H1 (cell line): Measurements from ENCODE around the gene AVPR2. TPM values are rescaled to one million over a fixed set of nuclear protein-coding genes. Genes with fewer than 3 reads are reported as not detected.

Source experiments
- CTCF ChIA-PET: fragments of 300-600 bp; sonication (Branson Sonifier 250); formaldehyde crosslinking; loops from one replicate; lab custom pipeline; 2021; ENCODE audit not compliant: partially characterized antibody; lab: Charles Lee
- POLR2A ChIA-PET: fragments of 300-600 bp; sonication (Branson Sonifier 250); formaldehyde crosslinking; loops from one replicate; lab custom pipeline; 2021; ENCODE audit warnings: inconsistent platforms; ENCODE audit not compliant: partially characterized antibody; lab: Charles Lee
- DNase-seq, 2 experiments: peaks; one replicate each; pipeline versions ENCODE4 v3.0.0 to v3.0.0-alpha.2; 2010 to 2022; ENCODE audit warnings: low spot score in 2 of 2, low read depth in 1 of 2, mixed read lengths in 1 of 2
- FAIRE-seq: peaks from 2 replicates; lab custom pipeline; 2011; peaks lifted over from hg19 to GRCh38; lab: Jason Lieb, UNC
- H2AFZ ChIP-seq: 2 replicates; pipeline ENCODE4 v1.8.1; 2012; ENCODE audit warnings: low read length, inconsistent platforms
- H2AK5ac ChIP-seq: 2 replicates; pipeline ENCODE4 v1.6.1; 2013; ENCODE audit warnings: low read depth, low read length
- H2BK120ac ChIP-seq: replicated peaks from 2 replicates; pipeline ENCODE3; 2013; ENCODE audit warnings: low read depth, low read length, inconsistent platforms
- H2BK12ac ChIP-seq: 2 replicates; pipeline ENCODE4 v1.6.1; 2013; ENCODE audit warnings: low read depth, low read length
- H2BK15ac ChIP-seq: 2 replicates; pipeline ENCODE4 v1.6.1; 2013; ENCODE audit warnings: low read length
- H2BK20ac ChIP-seq: 2 replicates; pipeline ENCODE4 v1.6.1; 2013; ENCODE audit warnings: low read length
- H2BK5ac ChIP-seq: 2 replicates; pipeline ENCODE4 v1.6.1; 2013; ENCODE audit warnings: low read depth, low read length
- H3K14ac ChIP-seq: 2 replicates; pipeline ENCODE4 v1.6.1; 2013; ENCODE audit warnings: inconsistent platforms; ENCODE audit not compliant: insufficient read length
- H3K18ac ChIP-seq: 2 replicates; pipeline ENCODE4 v1.6.1; 2013; ENCODE audit warnings: low read length; ENCODE audit errors: extremely low read depth
- H3K23ac ChIP-seq: 2 replicates; pipeline ENCODE4 v1.6.1; 2013; ENCODE audit warnings: inconsistent platforms; ENCODE audit not compliant: insufficient read length
- H3K23me2 ChIP-seq: 2 replicates; pipeline ENCODE4 v1.6.1; 2013; ENCODE audit warnings: low read depth, low read length
- H3K27ac ChIP-seq: 2 replicates; pipeline ENCODE4 v1.6.1; 2011; ENCODE audit warnings: low read depth, low read length, inconsistent platforms
- H3K27me3 ChIP-seq, 4 experiments: replicated peaks in 1 of 4; 1 replicate in 1 of 4; 2 replicates in 3 of 4; pipeline versions ENCODE4 v1.6.1 to v1.8.1; 2011 to 2013; ENCODE audit warnings: low read length in 3 of 4, mild to moderate bottlenecking in 3 of 4, inconsistent platforms in 2 of 4, mixed read lengths in 2 of 4, moderate library complexity in 1 of 4; ENCODE audit not compliant: control insufficient read depth in 3 of 4, insufficient read depth in 3 of 4; ENCODE audit errors: extremely low read depth in 1 of 4
- H3K36me3 ChIP-seq, 4 experiments: 2 replicates each; pipeline versions ENCODE4 v1.6.1 to v1.8.1; 2011 to 2013; ENCODE audit warnings: mild to moderate bottlenecking in 4 of 4, low read length in 3 of 4, moderate library complexity in 2 of 4, control low read depth in 1 of 4, inconsistent platforms in 1 of 4; ENCODE audit not compliant: insufficient read depth in 4 of 4, control insufficient read depth in 2 of 4
- H3K4ac ChIP-seq: replicated peaks from 2 replicates; pipeline ENCODE3; 2013; ENCODE audit warnings: low read length, low read depth, mixed read lengths, inconsistent platforms; ENCODE audit not compliant: insufficient read length
- H3K4me1 ChIP-seq, 4 experiments: replicated peaks in 1 of 4; 1 replicate in 1 of 4; 2 replicates in 3 of 4; pipeline versions ENCODE4 v1.6.1 to v1.8.1; 2011 to 2013; ENCODE audit warnings: low read length in 3 of 4, inconsistent platforms in 2 of 4, mixed read lengths in 1 of 4; ENCODE audit not compliant: insufficient read depth in 4 of 4, control insufficient read depth in 3 of 4
- H3K4me2 ChIP-seq, 2 experiments: 2 replicates each; pipeline versions ENCODE4 v1.6.1 to v1.8.1; 2011 to 2013; ENCODE audit warnings: low read depth in 2 of 2, low read length in 2 of 2, control low read depth in 1 of 2, inconsistent platforms in 1 of 2, mild to moderate bottlenecking in 1 of 2; ENCODE audit not compliant: insufficient read depth in 1 of 2
- H3K4me3 ChIP-seq, 4 experiments: fragments of 200-600, 300-600 bp in 1 of 4; sonication (generic), shearing (Covaris generic), sonication (Bioruptor Twin) in 1 of 4; 2 replicates each; pipeline versions ENCODE4 v1.5.1 to v1.8.1; 2011 to 2016; ENCODE audit warnings: low read length in 4 of 4, low read depth in 3 of 4, control low read depth in 2 of 4, inconsistent platforms in 2 of 4, mild to moderate bottlenecking in 2 of 4, mixed read lengths in 1 of 4, moderate library complexity in 1 of 4; ENCODE audit not compliant: insufficient read depth in 2 of 4; ENCODE audit errors: extremely low read depth in 1 of 4
- H3K56ac ChIP-seq: replicated peaks from 2 replicates; pipeline ENCODE3; 2013; ENCODE audit warnings: low read depth, mild to moderate bottlenecking, mixed read lengths, low read length, inconsistent platforms; ENCODE audit not compliant: insufficient read length
- H3K79me1 ChIP-seq: 2 replicates; pipeline ENCODE4 v1.6.1; 2013; ENCODE audit warnings: low read depth, low read length, control low read depth
- H3K79me2 ChIP-seq, 2 experiments: 2 replicates each; pipeline versions ENCODE4 v1.6.1 to v1.8.1; 2012 to 2013; ENCODE audit warnings: low read length in 2 of 2, mild to moderate bottlenecking in 2 of 2, inconsistent platforms in 1 of 2; ENCODE audit not compliant: insufficient read depth in 2 of 2, control insufficient read depth in 1 of 2
- H3K9ac ChIP-seq, 4 experiments: replicated peaks in 1 of 4; 1 replicate in 1 of 4; 2 replicates in 3 of 4; pipeline versions ENCODE4 v1.6.1 to v1.8.1; 2011 to 2013; ENCODE audit warnings: low read depth in 3 of 4, low read length in 3 of 4, control low read depth in 2 of 4, mild to moderate bottlenecking in 2 of 4, moderate library complexity in 2 of 4, inconsistent platforms in 1 of 4; ENCODE audit errors: extremely low read depth in 1 of 4
- H3K9me3 ChIP-seq, 2 experiments: 2 replicates each; pipeline versions ENCODE4 v1.6.1 to v1.8.1; 2012 to 2013; ENCODE audit warnings: mild to moderate bottlenecking in 2 of 2, moderate library complexity in 2 of 2, control low read depth in 1 of 2, inconsistent platforms in 1 of 2, low read depth in 1 of 2, low read length in 1 of 2, mixed read lengths in 1 of 2; ENCODE audit not compliant: insufficient read depth in 2 of 2
- H4K20me1 ChIP-seq, 2 experiments: replicated peaks in 1 of 2; 2 replicates each; pipeline versions ENCODE3 to v1.8.1; 2011 to 2013; ENCODE audit warnings: inconsistent platforms in 2 of 2, low read length in 2 of 2, mild to moderate bottlenecking in 1 of 2; ENCODE audit not compliant: insufficient read depth in 2 of 2, control insufficient read depth in 1 of 2
- H4K5ac ChIP-seq: 2 replicates; pipeline ENCODE4 v1.6.1; 2013; ENCODE audit warnings: low read length, low read depth, mixed read lengths, inconsistent platforms; ENCODE audit not compliant: insufficient read length
- H4K8ac ChIP-seq: 2 replicates; pipeline ENCODE4 v1.8.0; 2013; ENCODE audit warnings: mild to moderate bottlenecking, moderate library complexity, low read length, inconsistent platforms; ENCODE audit not compliant: insufficient read depth; ENCODE audit errors: extremely low read depth
- H4K91ac ChIP-seq: replicated peaks from 2 replicates; pipeline ENCODE3; 2013; ENCODE audit warnings: low read length, mixed read lengths, inconsistent platforms; ENCODE audit not compliant: insufficient read length
- BCL11A ChIP-seq, 2 experiments: IDR thresholded peaks; one replicate each; pipeline ENCODE4 v1.6.1; 2011; ENCODE audit warnings: low read depth in 2 of 2, low read length in 2 of 2, mild to moderate bottlenecking in 2 of 2
- CBX5 ChIP-seq: fragments of 300-800, 300-1000 bp; sonication (generic); IDR thresholded peaks from 2 replicates; pipeline ENCODE4 v1.7.1; 2016; ENCODE audit warnings: antibody characterized with exemption, low read length, low read depth
- CEBPB ChIP-seq: IDR thresholded peaks from 2 replicates; pipeline ENCODE4 v1.6.1; 2012; ENCODE audit warnings: low read depth, low read length
- CREB1 ChIP-seq: IDR thresholded peaks from 2 replicates; pipeline ENCODE4 v1.6.1; 2012; ENCODE audit warnings: inconsistent platforms
- HDAC6 ChIP-seq: IDR thresholded peaks from one replicate; pipeline ENCODE4 v1.7.1; 2012; ENCODE audit warnings: low read depth, mild to moderate bottlenecking, inconsistent platforms, low read length, moderate library complexity
- KDM5A ChIP-seq: fragments of 200-600 bp; IDR thresholded peaks from 2 replicates; pipeline ENCODE4 v1.7.1; 2012; ENCODE audit warnings: mild to moderate bottlenecking, low read length, inconsistent platforms, mixed read lengths
- WGBS, 2 experiments: shearing (Covaris generic) in 1 of 2; methylation state at CpG; one replicate each; pipeline versions ENCODE4 v1.1.6 to v1.1.7; 2013 to 2015; ENCODE audit warnings: low lambda C conversion rate in 2 of 2, mixed read lengths in 2 of 2, inconsistent platforms in 1 of 2, low coverage in 1 of 2, missing lambda C conversion rate in 1 of 2; ENCODE audit not compliant: insufficient replicate concordance in 2 of 2, insufficient coverage in 1 of 2, insufficient read length in 1 of 2; ENCODE audit errors: extremely low coverage in 1 of 2, missing lambda C conversion rate in 1 of 2; 5-methylcytosine and 5-hydroxymethylcytosine counted together
- polyA plus RNA-seq, 7 experiments: library from polyadenylated mRNA; depleted of rRNA in 3 of 7; stranded (reverse) in 5 of 7; unstranded in 2 of 7; fragments of >200 nt in 5 of 7; fragments of 200-250 nt in 2 of 7; gene quantifications; 1 replicate in 5 of 7; 2 replicates in 1 of 7; 4 replicates in 1 of 7; pipeline versions ENCODE4 v1.2.1 to v1.2.3, GENCODE V29; 2011 to 2013; ENCODE audit warnings: missing spikeins in 2 of 7, mixed read lengths in 2 of 7
- total RNA-seq: library from RNA; stranded (reverse); fragmentation: NEBNext Ultra II Directional; extraction: Animal tissue kit (Norgen Biotek cat#: 25700); gene quantifications from 2 replicates; pipeline ENCODE4 v1.2.1, GENCODE V29; 2021

Gene AVPR2
- total and polyA plus RNA-seq, 2 of the 8 experiments (the other 6 are each of a cell fraction or from before 2014, with no cell fraction given): 0.09 TPM; not detected in 1

GRCh38 chrX:153939573-153939972 lies 35.1 kb downstream of the AVPR2 start:
- Histone ChIP-seq H3K18ac (no peak overlapping the region; the same call in 1 of the 2 replicates), H4K8ac (no peak overlapping the region), H2BK12ac (no peak overlapping the region), H3K4me2 (peak overlapping the region; percentile 18 to 21; a peak in 2 of 4 replicates), H3K79me1 (no peaks in the 10 kb centered on the region), H3K4me1 (peaks cover 4 to 14% (median 8%) of the 10 kb centered on the region in 4 experiments), H3K4me3 (no peak overlapping the region), H3K27me3 (no peaks in the 10 kb centered on the region), H3K14ac (no peak overlapping the region), H3K9me3 (no peaks in the 10 kb centered on the region), H3K9ac (no peak overlapping the region), H3K23me2 (no peaks in the 10 kb centered on the region), H3K36me3 (no peaks in the 10 kb centered on the region), H4K5ac (no peak overlapping the region), H2BK15ac (no peak overlapping the region), H2AFZ (no peak overlapping the region), H4K91ac (no peak overlapping the region), H2AK5ac (no peak overlapping the region), H3K27ac (no peak overlapping the region), H2BK120ac (no peak overlapping the region), H3K23ac (no peak overlapping the region), H3K4ac (no peak overlapping the region), H3K56ac (no peak overlapping the region), H4K20me1 (no peaks in the 10 kb centered on the region), H2BK20ac (no peak overlapping the region), H2BK5ac (no peak overlapping the region), H3K79me2 (no peaks in the 10 kb centered on the region)
- CTCF ChIA-PET: interaction anchor here (0.6 to 19.6 kb wide), 11 partner anchors 9 to 172 kb away, joined by 3 to 272 read pairs (median 4); partner anchors contain the start of genes ARHGAP4 and RENBP
- POLR2A ChIA-PET: interaction anchor here (0.8 to 18.9 kb wide), 5 partner anchors 15 to 54 kb away, joined by 3 to 231 read pairs (median 4); partner anchors contain the start of genes ARHGAP4, L1CAM and TMEM187
- TF ChIP-seq CBX5 (no peak), CREB1 (no peak), BCL11A (IDR thresholded peaks at IDR 0.05; ENCODE audit: low read depth in 2 of 2, low read length in 2 of 2) (no peak), KDM5A (no peak), CEBPB (no peak), HDAC6 (no peak)
- WGBS, 2 experiments: 87% methylated on average over 4 of the region's 7 CpGs; no CpG with 5 or more reads in 1 of the 2 experiments
- FAIRE-seq (no peak), DNase-seq (no peak)
